ENCODE data around the gene SLC6A4.
"Not testable (repeated sequence)": the region's sequence is repeated elsewhere in the genome, so short reads cannot be mapped to it uniquely, and the experiment has no call there.

Gene SLC6A4

GRCh38 chr17:30238387-30239088 is 3.0 kb upstream of the SLC6A4 start:
- DNase-seq (ENCODE audit: low spot score) = no peak

GRCh38 chr17:30238003-30238344 is 2.5 kb upstream of the SLC6A4 start:
- DNase-seq (ENCODE audit: low spot score) = no peak

GRCh38 chr17:30237296-30238002 is 2.0 kb upstream of the SLC6A4 start:
- DNase-seq (ENCODE audit: low spot score) = no peak

DNA sequence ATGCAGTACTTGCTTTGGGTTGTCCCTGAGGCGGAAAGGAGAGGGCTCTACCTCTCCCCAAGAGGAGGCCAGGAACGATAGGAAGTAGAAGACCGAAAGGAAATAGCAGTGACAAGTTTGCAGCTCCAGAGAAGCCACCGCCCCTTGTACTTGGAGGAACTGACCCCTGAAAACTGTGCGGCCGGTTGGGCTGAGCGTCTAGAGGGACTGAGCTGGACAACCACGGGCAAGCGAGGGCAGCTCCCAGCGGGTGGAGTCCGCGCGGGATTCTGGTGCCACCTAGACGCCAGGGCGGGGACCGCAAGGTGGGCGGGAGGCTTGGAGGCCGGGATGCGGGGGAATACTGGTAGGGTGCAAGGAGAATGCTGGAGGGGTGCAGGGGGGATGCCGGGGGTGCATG is 1.3 kb upstream of the SLC6A4 start:
- peak; percentile 69 for DNase-seq (ENCODE audit: low spot score)

DNA sequence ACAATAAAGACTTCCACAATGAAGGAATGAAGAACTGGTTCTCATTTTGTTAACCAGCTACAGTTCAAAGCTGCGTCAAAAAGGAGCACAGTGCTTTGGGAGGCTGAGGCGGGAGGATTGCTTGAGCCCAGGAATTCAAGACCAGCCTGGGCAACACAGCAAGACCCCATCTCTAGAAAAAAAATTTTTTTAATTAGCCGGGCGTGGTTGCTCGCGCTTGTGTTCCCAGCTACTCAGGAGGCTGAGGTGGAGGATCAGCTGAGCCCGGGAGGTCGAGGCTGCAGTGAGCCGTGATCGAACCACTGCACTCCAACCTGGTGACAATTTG is 764 bp upstream of the SLC6A4 start:
- DNase-seq (ENCODE audit: low spot score) = no peak

GRCh38 chr17:30234964-30235363 is 533 bp downstream of the SLC6A4 start:
- no peak for DNase-seq (ENCODE audit: low spot score)

GRCh38 chr17:30234296-30234695 is 1.2 kb downstream of the SLC6A4 start:
- no peak for DNase-seq (ENCODE audit: low spot score)

DNA sequence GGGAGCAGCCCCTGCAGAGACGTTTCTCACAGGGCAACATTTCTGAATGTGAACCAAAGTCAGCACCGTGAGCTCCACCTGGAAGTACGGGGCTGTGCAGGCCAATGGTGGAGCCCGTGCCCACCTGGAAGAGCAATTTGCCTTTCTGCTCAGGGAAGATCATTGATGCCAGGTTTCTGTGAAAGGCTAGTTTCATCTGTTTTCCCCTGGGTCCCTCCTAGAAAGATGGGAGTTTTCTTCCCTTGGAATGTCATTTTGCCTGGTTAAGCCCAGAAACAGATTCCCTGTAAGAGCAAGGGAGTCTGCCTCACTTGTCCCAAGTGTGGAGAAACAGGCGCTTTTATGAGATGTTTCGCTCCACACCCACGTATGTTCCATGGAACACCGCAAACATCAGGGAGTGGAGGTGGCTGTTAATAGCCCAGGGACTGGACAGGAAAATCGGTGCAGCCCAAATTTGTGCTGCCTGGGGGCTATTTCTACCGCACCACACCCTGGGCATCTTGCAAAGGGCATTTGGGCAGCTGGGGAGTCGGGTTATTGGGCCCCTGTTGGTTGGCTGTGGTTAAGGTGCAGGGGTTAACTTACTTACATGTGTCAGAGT is 2.6 kb downstream of the SLC6A4 start:
- no peak for DNase-seq (ENCODE audit: low spot score)

GRCh38 chr17:30232015-30232823 is 3.3 kb downstream of the SLC6A4 start:
- DNase-seq (ENCODE audit: low spot score) = no peak

- DNase-seq (ENCODE audit: low spot score) = no peak
Observed at GRCh38 chr17:30230596-30231125, 4.8 kb downstream of the SLC6A4 start.

- DNase-seq (ENCODE audit: low spot score) = not testable (repeated sequence)
Observed at GRCh38 chr17:30230009-30230408, 5.5 kb downstream of the SLC6A4 start.

DNA sequence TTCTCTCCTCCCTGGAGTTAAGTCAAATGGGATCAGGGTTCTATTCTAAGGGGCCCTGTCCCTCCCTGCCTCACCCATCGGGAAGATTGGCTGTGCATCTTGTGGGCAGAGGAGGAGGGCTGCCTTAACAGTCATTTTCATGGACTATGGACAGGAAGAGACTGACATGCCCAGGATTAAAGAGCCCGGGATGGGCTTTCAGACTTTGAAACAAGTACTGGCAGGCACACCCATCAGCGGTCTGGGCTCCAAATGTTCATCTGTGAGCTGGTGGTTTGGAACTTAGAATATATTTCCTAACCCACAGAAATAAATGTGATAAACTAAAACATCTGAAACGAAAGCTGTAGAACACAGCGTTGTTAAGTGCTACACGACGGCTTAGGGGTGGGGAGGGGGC is 6.5 kb downstream of the SLC6A4 start:
- peak; percentile 74 for DNase-seq (ENCODE audit: low spot score)

DNA sequence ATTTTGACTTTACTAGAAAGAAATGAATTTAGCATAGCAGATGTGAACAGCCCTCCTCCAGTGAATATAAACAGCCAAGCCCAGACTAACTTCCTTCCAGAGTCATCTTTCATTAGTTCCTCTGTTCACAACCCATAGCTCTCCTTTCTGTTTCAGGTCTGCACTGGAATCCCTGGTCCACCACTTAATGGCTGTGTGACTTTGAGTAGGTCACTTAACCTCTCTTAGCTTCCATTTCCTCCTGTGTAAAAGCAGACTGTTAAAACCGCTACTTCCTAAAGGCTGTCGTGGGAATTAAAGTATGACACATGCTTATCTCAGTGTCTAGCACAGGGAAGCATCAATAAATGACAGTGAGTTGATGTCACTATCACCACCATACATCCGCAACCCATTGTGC is 7.5 kb downstream of the SLC6A4 start:
- no peak for DNase-seq (ENCODE audit: low spot score)

DNA sequence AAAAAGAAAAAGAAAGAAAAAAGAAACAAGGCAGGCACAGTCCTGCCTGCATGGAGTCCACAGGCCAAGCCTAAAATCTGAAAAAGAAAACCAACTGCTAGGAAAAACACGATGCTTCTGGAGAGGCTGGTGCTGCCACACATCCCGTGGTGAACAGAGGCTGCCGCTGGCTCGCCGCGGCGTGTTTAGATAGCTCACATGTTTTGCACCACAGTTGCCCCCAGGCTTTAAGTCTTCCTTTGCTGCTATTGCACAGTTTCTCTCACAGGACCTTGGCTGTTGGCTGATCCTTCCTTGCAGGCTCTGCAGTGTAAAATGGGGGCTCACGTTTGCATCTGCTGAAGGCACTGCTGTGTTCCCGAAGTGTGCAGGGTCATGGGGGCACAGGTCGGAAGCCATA is 8.6 kb downstream of the SLC6A4 start:
- DNase-seq (ENCODE audit: low spot score) = no peak

DNA sequence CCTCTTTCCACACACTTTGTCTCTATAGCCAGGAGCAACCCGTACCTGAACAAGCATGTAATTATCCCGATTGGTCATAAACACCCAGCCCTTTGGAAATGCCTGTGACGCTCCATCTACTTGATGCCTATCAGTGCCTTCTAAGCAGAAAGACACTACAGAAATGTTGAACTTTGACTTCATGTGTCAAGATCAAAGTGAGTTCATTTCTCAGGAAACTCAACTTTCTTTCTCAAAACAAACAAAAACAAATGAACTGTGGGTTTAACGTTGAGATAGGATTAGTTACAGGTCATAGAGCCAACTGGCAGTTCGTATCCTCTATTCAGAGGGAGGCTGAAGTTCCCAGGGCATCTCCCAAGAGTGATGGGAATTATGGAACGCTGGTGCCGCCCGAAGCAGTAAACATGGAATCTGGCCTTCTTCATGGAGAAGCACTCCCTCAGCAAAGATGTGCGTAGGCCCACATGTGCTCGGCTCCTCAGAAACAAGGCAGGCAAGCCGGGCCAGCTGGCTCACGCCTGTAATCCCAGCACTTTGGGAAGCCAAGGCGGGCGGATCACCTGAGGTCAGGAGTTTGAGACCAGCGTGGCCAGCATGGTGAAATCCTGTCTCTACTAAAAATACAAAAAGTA is 9.5 kb downstream of the SLC6A4 start:
- no peak for DNase-seq (ENCODE audit: low spot score)

DNA sequence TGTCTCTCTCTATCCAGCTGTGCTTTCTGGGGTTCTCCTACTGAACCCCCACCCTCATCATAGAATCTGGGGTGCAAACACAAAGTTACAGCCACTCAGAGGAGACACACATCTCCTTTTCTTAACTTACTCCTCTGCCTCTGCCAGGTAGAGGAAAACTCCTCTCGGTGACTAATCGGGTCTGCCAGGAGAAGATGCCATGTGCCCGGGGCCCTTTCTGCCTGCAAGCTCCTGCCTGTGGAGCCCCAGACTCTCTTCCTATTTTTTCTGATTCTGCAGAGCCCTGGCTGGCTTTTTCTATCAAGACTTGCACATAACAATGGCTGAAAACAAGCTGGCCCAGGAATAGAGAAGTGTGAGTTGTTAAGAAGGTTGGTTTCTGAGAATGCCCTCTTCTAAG is 10.4 kb downstream of the SLC6A4 start:
- DNase-seq (ENCODE audit: low spot score) = no peak

- no peak for DNase-seq (ENCODE audit: low spot score)
Observed at GRCh38 chr17:30224419-30224960, 11.0 kb downstream of the SLC6A4 start.

DNA sequence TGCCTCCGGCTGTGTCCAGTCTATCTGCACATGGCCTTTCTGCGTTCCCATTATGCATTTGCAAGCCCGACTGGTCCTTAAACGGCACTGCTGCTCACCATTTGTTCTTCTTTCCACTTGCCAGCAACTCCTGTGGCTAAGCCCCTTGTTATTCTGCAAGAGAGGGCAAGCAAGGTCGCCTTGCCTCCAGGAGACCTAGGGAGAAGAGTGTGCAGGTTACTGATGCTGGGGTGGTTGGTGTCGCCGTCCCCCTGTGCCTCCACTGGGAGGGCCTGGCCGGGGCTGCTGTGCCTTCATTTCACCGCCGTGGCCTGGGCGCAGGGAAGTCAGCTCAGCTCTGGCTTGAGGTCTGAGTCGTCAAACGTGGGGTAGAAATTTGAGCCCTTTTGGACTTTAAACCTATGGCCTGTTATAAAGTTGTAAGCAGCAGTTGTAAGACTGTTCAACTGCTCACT is 12.7 kb downstream of the SLC6A4 start:
- no peak for DNase-seq (ENCODE audit: low spot score)

DNA sequence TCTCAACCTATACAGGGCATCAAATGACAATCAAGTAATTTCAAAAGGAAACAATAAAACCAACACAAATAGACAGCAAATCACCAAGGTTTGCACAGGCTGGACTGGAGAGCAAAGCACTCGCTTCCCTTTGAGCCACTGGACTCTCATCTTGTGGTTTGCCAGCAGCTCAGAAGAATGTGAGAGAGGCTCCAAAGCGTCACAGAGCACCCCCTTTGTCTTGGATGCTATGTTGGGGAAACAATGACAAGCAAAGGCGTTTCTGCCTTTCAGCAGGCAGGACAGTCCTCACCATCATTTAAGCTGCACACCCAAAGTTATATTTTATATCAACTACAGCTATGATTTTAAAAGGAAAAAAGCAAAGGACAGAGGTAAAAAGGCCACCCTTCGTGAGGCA is 13.2 kb downstream of the SLC6A4 start:
- no peak for DNase-seq (ENCODE audit: low spot score)

DNA sequence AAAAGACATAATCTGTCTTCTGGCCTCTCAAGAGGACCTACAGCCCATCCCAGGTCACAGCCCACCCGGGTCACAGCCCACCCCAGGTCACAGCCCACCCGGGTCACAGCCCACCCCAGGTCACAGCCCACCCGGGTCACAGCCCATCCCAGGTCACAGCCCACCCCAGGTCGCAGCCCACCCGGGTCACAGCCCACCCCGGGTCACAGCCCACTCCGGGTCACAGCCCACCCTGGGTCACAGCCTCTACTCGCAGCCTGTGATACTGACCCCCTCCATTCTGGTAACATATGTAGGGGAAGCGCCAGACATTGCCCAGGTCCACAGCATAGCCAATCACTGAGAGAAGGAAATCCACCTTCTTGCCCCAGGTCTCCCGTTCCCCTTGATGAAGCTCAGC is 14.2 kb downstream of the SLC6A4 start:
- DNase-seq (ENCODE audit: low spot score) = no peak

DNA sequence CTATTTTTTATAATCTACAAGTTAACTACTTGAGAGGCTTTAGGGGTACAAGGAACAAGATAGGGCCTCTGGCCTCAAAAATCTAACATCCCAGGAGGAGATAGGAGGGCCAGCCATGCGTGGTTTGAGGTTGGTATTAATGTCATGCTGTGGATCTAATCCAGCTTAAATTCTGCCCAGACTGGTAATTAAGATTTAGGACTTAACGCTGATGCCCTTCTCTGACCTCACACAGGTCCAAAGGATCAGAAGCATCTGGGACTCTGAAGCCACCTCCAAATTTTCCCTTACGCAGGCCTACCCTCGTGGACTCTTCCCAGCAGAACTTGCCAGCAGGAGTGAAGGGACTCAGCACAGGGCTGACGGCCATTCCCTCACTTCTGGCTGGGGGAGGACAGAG is 15.1 kb downstream of the SLC6A4 start:
- no peak for DNase-seq (ENCODE audit: low spot score)

GRCh38 chr17:30219833-30220232 is 15.7 kb downstream of the SLC6A4 start:
- no peak for DNase-seq (ENCODE audit: low spot score)
